OCI-M2 (cell line): ENCODE results near the gene CORO2A.
"Not testable (repeated sequence)": the region's sequence is repeated elsewhere in the genome, so short reads cannot be mapped to it uniquely, and the experiment has no call there.

Experiments
- DNase-seq: peaks from one replicate; lab custom pipeline; 2025; ENCODE audit not compliant: unreplicated experiment; lab: John Stamatoyannopoulos, UW

Gene CORO2A

DNA sequence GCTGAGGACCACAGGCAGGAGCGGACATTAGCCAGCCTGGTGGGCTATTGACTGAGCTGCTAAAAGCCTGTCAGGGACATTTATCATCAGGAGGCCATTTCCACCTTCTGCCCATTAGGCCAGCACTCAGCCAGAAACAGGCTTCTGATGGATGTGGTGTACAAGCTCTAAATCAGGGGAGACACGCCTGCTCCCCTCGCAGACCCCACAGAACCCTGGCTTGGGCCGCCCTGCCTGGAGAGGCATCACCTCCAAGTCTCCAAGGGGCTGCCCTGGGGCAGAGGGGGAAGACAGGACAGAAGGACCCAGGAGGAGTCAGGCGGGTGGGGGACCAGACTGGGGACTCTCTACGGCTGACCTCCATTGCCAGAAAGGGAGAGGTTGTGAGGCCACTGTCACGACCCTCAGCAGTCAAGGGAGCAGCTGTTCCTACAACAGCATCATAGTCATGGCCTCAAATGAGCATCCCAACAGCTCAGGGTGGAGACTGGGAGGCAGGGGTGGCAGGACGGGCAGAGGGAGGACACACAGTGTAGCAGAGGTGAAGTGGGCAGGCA lies 49.4 kb downstream of the CORO2A start:
- DNase-seq = no peak

DNA sequence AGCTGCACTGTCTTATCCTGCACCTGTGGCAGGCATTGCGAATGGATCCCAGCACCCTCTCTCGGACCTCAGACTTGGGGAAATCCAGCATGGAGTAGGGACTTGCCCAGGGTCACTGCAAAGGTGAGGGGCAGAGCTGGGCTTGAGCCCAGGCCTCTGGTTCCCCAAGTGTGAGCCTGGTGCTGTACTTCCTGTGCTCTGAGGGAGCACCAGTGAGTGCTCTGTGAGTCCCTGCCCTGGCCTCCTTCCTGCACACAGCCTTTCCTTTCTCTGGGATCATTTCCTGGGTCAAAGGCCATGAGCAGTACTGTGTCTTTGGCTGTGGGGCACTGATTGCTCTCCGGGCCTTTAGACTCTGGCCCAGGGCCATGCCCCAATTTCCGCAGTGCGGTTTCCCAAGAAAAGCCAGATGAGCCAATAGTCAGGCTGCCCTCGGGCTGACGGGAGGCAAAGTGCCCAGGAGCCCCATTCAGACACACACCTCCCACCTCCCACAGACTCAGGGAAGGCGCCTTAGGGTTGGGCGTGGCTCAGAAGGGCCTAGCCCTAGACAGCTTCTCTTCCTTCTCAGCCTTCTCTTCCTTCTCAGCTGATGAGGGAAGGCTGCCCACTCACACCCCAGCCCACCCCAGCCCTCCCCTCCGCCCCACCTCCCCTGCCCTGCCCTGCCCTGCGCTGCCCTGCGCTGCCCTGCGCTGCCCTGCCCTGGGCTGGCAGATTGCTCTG lies 50.1 kb downstream of the CORO2A start:
- no peak for DNase-seq

DNA sequence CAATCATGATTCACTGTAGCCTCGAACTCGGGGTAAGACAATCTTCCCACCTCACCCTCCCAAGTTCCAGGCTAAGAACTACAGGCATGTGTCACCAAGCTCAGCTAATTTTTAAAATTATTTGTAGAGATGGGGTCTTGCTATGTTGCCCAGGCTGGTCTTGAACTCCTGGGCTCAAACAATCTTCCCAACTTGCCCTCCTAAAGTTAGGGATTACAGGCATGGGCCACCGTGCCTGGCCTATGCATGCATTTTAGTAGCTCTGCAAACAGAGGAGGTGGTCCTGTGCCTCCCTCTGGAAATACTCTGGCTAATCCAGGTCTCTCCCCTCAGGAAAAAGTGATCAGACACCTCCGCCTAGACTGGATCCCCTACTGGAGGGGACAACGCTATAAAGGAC lies 51.9 kb downstream of the CORO2A start:
- DNase-seq = no peak

DNA sequence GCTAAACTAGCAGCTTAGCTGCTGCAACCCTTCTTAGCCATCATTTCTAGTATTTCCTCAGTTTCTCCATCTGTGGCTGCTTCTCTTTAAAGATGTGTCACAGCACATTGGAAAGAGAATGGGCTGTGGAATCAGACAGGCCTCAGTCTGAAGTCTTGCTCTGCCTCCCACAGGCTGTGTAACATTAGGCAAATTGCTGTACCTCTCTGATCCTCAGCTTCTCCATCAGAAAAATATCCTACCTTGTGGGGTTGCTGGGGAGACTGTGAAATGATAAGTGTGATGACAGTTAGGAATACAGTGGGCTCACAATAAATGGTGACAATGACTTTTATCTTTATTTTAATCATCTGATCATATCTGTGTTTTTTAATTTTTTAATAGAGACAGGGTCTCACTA lies 55.9 kb downstream of the CORO2A start:
- DNase-seq = no peak

DNA sequence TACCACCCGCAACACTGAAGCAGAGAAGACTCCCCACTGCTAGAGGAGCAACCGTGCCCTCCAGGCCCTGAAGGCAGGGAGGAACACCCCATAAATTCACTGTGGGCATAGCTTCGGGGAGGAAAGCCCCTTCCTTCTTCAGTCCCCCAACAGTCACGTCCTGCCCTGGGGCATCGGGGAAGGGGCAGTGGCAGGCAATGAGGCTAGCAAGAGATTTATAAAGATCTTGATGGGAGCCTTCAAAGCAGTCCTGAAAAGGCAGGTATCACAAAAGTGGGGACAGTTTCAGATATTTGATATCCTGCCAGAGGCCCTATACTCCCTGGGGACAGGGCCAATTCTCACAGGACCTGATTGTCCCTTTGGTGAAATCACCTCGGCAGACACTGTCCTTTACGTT lies 56.5 kb downstream of the CORO2A start:
- no peak for DNase-seq

DNA sequence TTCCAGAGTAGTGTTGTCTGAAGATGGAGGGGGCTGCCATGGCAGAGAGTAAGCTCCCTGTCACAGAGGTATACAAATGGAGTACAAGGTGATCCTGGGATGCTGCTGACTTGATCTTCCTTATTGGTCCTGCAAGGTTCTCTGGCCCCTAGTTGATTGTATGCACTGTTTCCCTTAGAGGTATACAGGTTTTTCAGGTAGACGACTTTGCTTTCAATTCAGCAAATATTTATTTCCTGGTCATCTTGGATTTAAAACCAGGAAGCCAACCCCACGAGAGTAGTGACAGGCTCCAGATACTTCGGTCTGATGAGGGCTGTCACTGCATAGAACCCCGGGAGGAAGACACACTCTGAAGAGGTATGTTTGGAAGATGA lies 56.9 kb downstream of the CORO2A start:
- DNase-seq = no peak

DNA sequence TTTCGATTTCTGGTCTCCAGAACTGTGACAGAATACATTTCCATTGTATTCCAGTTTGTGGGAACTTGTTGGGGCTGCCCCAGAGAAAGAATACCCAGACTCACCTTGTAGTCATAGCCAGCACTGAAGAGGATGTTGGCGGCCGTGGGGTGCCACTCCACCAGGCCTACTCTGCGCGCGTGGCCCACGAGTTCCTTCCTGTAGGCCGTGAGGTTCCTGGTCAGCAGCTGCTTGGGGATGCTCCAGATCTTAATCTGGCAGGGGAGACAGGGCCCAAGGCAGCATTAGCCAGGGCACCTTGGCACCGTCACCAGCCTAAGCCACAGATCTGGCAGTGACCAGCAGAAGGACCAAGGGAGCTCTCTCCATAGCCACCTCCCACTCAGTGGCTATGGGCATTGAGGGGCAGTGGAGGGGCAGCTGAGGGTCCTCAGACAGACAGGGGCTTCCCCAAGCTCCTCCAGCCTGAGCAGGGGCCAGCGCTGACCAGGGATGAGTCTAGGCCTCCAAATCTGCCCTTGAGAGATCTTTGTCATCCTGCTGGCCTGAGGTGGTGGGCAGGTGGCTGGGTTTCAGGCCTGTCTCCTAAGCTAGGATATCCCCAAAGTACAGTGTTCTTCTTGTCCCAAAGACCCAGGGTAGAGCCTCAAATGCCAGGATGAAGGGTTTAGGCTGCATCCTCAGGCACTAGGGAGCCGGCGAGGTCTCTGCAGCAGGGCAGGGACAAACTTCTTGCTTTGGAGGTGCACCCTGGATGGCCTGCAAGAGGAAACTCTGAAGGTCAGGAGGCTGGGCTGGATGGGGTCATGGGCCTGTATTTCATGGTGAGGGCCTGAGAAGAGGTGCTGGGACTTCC lies 57.5 kb downstream of the CORO2A start:
- no peak for DNase-seq

DNA sequence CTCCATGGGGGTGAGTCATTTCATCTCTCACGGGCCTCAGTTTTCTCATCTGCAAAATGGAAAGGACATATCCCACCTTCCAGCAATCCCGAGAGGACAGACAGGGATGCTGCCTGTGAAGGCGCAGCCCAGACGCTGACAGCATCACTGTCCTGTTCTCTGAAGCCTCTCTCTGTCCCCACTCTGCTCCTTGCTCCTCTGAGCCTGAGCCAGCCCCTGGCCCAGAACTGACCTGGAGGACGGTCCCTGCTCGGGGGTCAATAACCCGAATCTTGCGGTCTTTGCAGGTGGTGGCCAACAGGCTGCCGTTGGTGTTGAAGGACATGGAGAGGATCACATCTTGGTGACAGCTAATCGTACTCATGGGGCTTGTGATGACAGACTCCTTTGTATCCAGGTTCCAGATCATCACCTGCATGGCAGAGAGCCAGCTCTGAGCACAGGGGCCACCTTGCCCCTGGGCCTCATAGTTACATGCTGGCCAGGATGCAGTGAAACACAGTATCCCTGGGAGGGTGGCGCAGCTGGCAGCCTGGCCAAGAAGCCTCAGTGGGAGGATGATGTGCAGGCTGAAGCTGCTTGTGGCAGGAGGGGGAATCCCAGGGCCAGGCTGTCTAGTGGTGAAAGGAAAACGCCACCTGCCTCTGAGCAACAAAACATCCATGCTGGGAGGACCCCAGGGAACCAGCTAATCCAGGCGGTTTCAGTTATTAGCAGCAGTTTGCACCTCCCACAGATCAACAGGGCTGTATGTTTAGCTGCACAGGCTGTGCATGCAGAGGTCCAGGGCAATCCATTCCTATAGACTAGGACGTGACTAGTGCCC lies 59.4 kb downstream of the CORO2A start:
- DNase-seq = no peak

DNA sequence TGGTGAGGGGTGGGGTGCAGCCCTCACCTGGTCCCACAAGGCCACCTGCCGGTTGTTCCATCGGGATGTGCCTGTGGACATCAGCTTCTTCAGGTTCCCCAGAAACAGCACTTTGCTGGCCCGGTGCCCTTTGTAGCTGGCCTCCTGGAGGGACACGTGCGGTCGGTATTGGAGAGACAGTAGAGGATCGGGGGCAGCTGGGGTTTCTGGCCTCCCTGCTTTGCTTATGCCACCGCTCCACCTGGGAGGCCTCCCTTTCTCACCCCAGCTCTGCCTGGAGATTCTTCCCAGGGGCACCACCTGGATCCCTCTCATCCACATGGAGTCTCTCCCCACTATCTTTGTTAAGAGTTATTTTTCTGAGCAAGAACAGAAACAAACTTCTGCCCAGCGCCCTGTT lies 60.3 kb downstream of the CORO2A start:
- no peak for DNase-seq

DNA sequence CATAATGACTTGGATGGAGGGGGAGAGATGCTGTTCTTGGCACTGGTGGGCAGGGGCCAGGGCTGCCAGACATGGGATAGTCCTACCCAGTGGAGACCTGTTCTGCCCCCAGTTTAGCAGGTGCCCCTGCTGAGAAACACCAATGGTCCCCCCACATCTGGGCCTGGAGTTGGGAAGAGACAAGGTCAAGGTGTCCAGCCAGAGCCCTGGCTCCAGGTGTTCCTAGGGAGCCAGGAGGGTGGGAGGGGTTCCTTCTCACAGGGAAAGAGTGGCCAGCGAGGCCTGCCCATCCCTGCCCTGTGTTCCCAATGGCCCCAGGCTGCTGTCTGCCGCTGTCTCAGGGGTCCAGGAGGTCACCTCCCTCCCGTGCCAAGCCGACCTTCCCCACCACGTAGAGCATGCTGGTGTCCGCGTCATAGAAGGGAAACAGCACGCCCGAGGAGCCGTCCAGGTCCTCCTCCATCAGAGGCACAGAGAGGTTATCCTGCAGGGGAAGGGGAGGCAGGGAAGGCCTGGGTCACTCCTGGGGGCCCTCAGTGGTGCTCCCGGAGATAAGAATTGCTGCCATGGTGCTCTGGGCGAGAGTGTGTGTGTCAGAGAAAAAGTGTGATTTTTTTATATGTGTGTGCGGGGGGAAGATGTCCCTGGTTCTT lies 61.7 kb downstream of the CORO2A start:
- no peak for DNase-seq

DNA sequence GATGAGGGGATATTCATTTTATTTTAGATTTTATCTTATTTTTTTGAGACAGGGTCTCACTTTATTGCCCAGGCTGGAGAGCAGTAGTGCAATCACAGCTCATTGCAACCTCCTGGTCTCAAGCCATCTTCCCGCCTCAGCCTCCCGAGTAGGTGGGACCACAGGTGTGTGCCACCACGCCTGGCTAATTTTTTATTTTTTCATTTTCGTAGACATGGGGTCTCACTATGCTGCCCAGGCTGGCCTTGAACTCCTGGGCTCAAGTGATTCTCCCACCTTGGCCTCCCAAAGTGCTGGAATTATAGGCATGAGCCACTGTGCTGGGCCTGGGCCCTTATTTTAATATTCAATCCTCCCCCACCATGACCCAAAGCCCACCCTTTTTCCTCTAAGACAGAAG lies 62.4 kb downstream of the CORO2A start:
- DNase-seq = not testable (repeated sequence)

DNA sequence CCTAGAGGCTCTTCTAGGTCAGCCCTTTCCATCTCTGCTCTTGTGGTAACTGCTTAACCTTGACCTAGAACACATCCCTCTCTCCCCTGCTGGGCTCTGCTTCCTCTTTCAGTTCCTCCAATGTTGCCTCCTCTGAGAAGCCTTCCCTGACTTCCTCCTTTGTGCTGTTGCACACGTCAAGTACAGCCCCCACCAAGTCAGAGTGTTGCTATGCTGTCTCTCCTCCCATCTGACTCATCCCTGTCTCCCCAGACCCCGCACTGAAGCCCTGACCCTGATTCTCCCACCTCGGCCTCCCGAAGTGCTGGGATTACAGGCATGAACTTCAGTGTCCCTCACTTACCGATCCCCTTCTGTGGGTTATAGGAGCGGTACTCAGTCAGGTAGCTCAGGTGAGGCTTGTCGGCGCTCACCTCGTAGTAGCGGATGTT lies 63.0 kb downstream of the CORO2A start:
- no peak for DNase-seq

DNA sequence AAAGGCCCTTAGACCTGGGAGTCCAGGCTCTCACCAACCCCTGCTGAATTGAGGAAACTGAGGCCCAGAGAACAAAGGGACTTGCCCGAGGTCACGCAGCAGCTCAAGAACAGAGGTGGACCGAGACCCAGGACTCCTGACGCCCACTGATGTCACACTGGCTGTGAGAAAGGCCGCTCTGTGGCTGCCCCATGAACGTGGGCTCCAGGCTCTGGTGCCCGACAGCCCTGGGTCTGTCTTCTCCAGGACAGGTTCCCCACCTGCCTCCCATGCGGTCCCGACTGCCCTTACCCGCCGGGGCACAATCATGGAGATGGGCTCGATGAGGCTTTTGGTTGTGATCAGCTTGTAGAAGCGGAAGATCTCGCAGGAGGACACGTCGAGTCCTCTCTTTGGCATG lies 64.1 kb downstream of the CORO2A start:
- DNase-seq = no peak

DNA sequence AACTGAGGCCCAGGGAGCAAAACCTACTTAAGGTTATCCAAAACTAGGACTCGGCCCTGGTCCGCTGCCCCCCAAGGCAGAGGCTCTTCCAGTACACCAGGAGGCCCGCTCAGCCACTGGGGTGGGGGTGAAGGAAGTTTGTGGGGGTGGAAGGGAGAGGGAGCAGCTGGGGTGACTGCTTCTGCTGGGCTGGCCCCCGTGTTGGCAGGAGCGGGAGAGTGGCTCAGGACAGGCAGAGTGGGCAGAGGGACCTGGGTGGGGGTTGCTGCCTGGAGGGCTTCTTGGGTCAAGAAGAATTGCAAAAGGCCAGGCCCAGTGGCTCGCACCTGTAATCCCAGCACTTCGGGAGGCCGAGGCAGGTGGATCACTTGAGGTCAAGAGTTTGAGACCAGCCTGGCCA lies 65.2 kb downstream of the CORO2A start:
- DNase-seq = no peak

DNA sequence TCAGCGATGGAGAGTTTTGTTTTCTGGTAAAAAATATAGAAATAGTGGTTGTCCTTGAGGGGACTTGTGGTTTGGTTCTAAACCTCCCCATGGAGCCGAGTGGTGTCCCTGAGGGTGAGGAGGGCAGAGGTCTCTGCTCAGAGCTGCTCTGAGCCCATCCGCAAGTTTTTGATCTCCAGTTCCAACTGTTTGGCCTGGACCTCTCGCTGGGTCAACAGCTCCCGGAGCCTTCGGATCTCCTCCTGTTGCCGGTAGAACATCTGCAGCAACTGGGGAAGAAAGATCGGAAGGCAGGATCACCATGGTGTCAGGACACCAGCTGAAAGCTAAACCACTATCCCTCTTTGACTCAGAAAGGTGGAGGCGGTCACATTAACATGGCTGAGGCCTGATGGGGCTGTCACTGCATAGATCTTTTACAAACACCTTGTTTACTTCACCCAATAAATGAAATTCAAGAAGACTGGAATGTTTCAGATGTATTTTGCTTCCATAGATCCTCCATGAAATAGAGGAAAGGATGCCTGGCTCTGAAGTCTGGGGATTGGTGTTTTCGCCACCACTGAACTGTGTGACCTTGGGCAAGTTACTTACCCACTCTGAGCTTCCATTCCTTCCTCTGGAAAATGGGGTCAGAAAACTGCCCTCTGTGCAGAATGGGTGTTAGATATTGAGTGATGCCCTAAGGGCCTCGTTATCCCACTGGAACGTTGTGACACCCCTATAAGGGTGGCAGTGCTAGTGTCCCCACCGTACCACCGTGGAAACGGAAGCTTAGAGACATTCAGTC lies 67.6 kb downstream of the CORO2A start:
- DNase-seq = no peak

DNA sequence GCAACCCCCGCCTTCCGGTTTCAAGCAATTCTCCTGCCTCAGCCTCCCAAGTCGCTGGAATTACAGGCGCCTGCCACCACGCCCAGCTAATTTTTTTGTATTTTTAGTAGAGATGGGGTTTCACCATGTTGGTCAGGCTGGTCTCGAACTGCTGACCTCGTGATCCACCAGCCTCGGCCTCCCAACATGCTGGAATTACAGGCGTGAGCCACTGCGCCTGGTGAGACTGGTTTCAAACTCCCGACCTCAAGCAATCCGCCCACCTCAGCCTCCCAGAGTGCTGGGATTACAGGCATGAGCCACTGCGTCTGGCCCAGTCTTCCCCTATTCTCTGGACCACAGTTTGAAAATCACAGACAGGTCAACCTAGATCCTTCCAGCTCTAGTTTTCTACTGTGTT lies 68.3 kb downstream of the CORO2A start:
- not testable (repeated sequence) for DNase-seq

DNA sequence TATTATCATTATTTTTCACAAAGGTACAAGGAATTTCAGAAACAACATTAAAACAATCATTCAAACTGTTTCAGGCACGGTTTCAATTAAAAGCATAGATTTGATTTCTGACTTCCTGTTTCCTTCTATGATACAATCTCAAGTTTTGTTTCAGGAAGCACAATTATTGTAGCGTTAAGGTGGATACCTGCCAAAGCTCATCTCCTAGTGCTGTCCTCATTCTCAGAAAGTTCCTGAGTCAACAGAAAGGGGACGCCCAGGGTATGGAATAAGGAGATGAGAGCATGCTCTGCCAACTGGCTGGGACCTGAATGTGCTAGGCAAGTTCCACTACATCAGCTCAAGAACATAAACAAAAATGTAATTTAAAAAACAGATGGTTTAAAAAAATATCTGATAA lies 71.4 kb downstream of the CORO2A start:
- no peak for DNase-seq

DNA sequence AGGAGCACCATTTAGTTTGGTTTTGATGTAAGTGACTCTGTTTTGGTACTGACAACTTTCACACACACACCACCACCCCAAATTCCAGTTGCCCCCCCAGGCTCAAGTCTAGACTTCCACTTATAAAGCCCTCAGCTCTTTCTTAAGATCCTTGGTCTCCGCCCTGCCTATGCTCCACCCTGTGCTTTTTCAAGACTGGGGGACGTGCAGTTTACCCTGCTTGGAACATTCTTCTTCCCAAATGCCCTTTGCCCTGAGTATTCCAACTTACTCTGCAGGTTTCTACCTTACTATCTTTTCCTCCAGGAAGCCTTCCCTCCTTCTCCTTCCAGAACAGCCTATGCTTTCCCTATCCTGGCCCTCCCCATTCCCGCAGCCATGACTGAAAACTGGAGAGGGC lies 72.0 kb downstream of the CORO2A start:
- DNase-seq = no peak

DNA sequence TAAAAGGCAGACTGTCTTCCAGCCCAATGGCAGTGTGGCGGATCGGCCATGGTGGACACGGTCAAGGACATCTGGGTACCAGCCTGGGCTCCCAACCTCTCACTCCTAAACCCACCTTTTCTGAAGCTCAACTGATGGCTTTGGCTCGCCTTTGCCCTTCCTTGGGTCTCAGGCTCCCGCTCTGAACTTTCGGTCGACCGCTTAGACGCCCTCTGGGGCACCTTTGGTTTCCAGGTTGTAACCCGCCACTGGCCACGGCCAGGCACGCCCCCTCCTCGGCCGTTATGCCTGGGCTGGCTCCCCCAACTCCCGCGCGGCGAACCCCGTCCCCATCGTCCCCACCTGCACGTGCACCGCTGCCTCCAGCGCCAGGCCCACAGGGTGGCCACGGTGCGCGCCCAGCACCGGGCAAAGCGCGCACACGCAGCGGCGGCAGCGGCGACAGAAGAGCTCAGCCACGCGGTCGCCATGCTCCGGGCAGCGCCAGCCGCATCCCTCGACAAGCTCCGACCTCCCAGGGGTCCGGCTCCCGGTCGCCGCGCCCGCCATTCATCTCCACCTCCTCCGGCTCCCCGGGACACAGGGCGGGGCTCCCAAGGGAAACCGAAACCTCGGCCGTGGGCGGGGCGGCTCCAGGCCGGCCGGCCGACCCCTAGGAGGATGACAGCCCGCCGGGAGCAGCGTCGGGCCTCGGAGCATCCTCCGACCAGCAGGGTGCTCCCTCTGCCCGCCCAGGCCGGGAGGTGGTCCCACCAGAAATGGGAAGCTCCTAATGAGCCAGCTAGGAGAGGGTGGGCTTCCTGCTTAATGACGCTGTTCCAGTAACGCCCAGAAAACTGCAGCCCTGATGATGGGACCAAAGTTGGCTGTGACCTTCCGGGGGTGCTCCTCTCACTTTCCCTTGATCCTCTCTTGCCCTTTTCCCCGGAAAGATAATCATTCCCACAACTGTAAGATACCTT lies 73.5 kb downstream of the CORO2A start, which contains the start of gene TRIM14:
TRIM14 (minus strand) TSS at position 583 of the 962 bp plus-strand sequence; CDS start at position 549, 34 bp downstream.
- DNase-seq = no peak
